ENCODE measurements around the gene CCDC12. TPM values are rescaled to one million over a fixed set of nuclear protein-coding genes. Genes with fewer than 3 reads are reported as not detected.

CCDC12 gene
- total RNA-seq, 4 donors from 2014 or later = 36.9 to 59.4 (median 50.2) TPM

- no peaks in the 10 kb centered on the region for H3K36me3 ChIP-seq
- H3K4me1 ChIP-seq = peaks cover 2 to 25% (median 20%) of the 10 kb centered on the region in 4 donors
- no peaks in the 10 kb centered on the region for H3K27me3 ChIP-seq
- H3K27ac ChIP-seq = no peak overlapping the region
- WGBS, 2 donors = 47 to 63% methylated on average over 4 of the region's 4 CpGs
- DNase-seq (ENCODE audit: low spot score in 2 of 2) = no peak
- no peaks in the 10 kb centered on the region for H3K9me3 ChIP-seq
- no peak for TF ChIP-seq POLR2A (IDR thresholded peaks at IDR 0.05)
- no peak overlapping the region for H3K4me3 ChIP-seq
Measured at GRCh38 chr3:46906471-46907058, 70.0 kb downstream of the CCDC12 start.

GRCh38 chr3:46905661-46906451 lies 70.7 kb downstream of the CCDC12 start:
- no peaks in the 10 kb centered on the region for H3K27me3 ChIP-seq
- TF ChIP-seq POLR2A (IDR thresholded peaks at IDR 0.05) = no peak
- TF ChIP-seq EP300 (IDR thresholded peaks at IDR 0.05) = no peak
- TF ChIP-seq CTCF (IDR thresholded peaks at IDR 0.05) = no peak
- peaks cover 2 to 25% (median 20%) of the 10 kb centered on the region in 4 donors for H3K4me1 ChIP-seq
- no peak for DNase-seq (ENCODE audit: low spot score in 2 of 2)
- no peaks in the 10 kb centered on the region for H3K9me3 ChIP-seq
- no peak overlapping the region for H3K4me3 ChIP-seq
- no peak overlapping the region for H3K27ac ChIP-seq
- no peaks in the 10 kb centered on the region for H3K36me3 ChIP-seq
- WGBS, 2 donors = 86 to 91% methylated on average over 11 of the region's 11 CpGs

- WGBS, 2 donors = 94 to 100% methylated on average over 3 of the region's 3 CpGs
- peaks cover 2 to 26% (median 20%) of the 10 kb centered on the region in 4 donors for H3K4me1 ChIP-seq
- no peaks in the 10 kb centered on the region for H3K9me3 ChIP-seq
- H3K36me3 ChIP-seq = no peaks in the 10 kb centered on the region
- no peaks in the 10 kb centered on the region for H3K27me3 ChIP-seq
- DNase-seq (ENCODE audit: low spot score in 2 of 2) = no peak
- no peak overlapping the region for H3K27ac ChIP-seq
- H3K4me3 ChIP-seq = no peak overlapping the region
- no peak for TF ChIP-seq CTCF (IDR thresholded peaks at IDR 0.05)
- no peak for TF ChIP-seq POLR2A (IDR thresholded peaks at IDR 0.05)
- no peak for TF ChIP-seq EP300 (IDR thresholded peaks at IDR 0.05)
Measured at GRCh38 chr3:46905213-46905560, 71.4 kb downstream of the CCDC12 start.

- WGBS, 2 donors = 86 to 89% methylated on average over 18 of the region's 18 CpGs
- Histone ChIP-seq H3K27me3 (no peaks in the 10 kb centered on the region), H3K9me3 (no peaks in the 10 kb centered on the region), H3K27ac (no peak overlapping the region), H3K36me3 (no peaks in the 10 kb centered on the region), H3K4me1 (peaks cover 2 to 27% (median 15%) of the 10 kb centered on the region in 4 donors), H3K4me3 (no peak overlapping the region)
- TF ChIP-seq POLR2A (IDR thresholded peaks at IDR 0.05) = no peak
- TF ChIP-seq CTCF (IDR thresholded peaks at IDR 0.05) = no peak
- DNase-seq (ENCODE audit: low spot score in 2 of 2) = no peak
Measured at GRCh38 chr3:46904303-46905212, 72.0 kb downstream of the CCDC12 start.

- Histone ChIP-seq H3K9me3 (no peaks in the 10 kb centered on the region), H3K36me3 (no peaks in the 10 kb centered on the region), H3K27me3 (peaks cover 0 to 4% of the 10 kb centered on the region in 2 donors), H3K4me1 (peaks cover 2 to 27% (median 12%) of the 10 kb centered on the region in 4 donors), H3K27ac (no peak overlapping the region), H3K4me3 (no peak overlapping the region)
- no peak for TF ChIP-seq EP300 (IDR thresholded peaks at IDR 0.05)
- TF ChIP-seq CTCF (IDR thresholded peaks at IDR 0.05) = no peak
- TF ChIP-seq POLR2A (IDR thresholded peaks at IDR 0.05) = no peak
- 85 to 86% methylated on average over 17 to 21 of the region's 21 CpGs for WGBS, 2 donors
- DNase-seq (ENCODE audit: low spot score in 2 of 2) = no peak
Measured at GRCh38 chr3:46903341-46904302, 72.9 kb downstream of the CCDC12 start.
